H1 (cell line): Measurements from ENCODE around the gene TIGD6. TPM values are rescaled to one million over a fixed set of nuclear protein-coding genes. Genes with fewer than 3 reads are reported as not detected.
A peak's percentile ranks its signal among the peaks of the same experiment; 100 is the strongest.

Experiments
- CTCF ChIA-PET: fragments of 300-600 bp; sonication (Branson Sonifier 250); formaldehyde crosslinking; loops from one replicate; lab custom pipeline; 2021; ENCODE audit not compliant: partially characterized antibody; lab: Charles Lee
- POLR2A ChIA-PET: fragments of 300-600 bp; sonication (Branson Sonifier 250); formaldehyde crosslinking; loops from one replicate; lab custom pipeline; 2021; ENCODE audit warnings: inconsistent platforms; ENCODE audit not compliant: partially characterized antibody; lab: Charles Lee
- DNase-seq, 2 experiments: peaks; one replicate each; pipeline versions ENCODE4 v3.0.0 to v3.0.0-alpha.2; 2010 to 2022; ENCODE audit warnings: low spot score in 2 of 2, low read depth in 1 of 2, mixed read lengths in 1 of 2
- FAIRE-seq: peaks from 2 replicates; lab custom pipeline; 2011; peaks lifted over from hg19 to GRCh38; lab: Jason Lieb, UNC
- H2AFZ ChIP-seq: 2 replicates; pipeline ENCODE4 v1.8.1; 2012; ENCODE audit warnings: low read length, inconsistent platforms
- H2AK5ac ChIP-seq: 2 replicates; pipeline ENCODE4 v1.6.1; 2013; ENCODE audit warnings: low read depth, low read length
- H2BK120ac ChIP-seq: replicated peaks from 2 replicates; pipeline ENCODE3; 2013; ENCODE audit warnings: low read depth, low read length, inconsistent platforms
- H2BK12ac ChIP-seq: 2 replicates; pipeline ENCODE4 v1.6.1; 2013; ENCODE audit warnings: low read depth, low read length
- H2BK15ac ChIP-seq: 2 replicates; pipeline ENCODE4 v1.6.1; 2013; ENCODE audit warnings: low read length
- H2BK20ac ChIP-seq: 2 replicates; pipeline ENCODE4 v1.6.1; 2013; ENCODE audit warnings: low read length
- H2BK5ac ChIP-seq: 2 replicates; pipeline ENCODE4 v1.6.1; 2013; ENCODE audit warnings: low read depth, low read length
- H3K14ac ChIP-seq: 2 replicates; pipeline ENCODE4 v1.6.1; 2013; ENCODE audit warnings: inconsistent platforms; ENCODE audit not compliant: insufficient read length
- H3K18ac ChIP-seq: 2 replicates; pipeline ENCODE4 v1.6.1; 2013; ENCODE audit warnings: low read length; ENCODE audit errors: extremely low read depth
- H3K23ac ChIP-seq: 2 replicates; pipeline ENCODE4 v1.6.1; 2013; ENCODE audit warnings: inconsistent platforms; ENCODE audit not compliant: insufficient read length
- H3K23me2 ChIP-seq: 2 replicates; pipeline ENCODE4 v1.6.1; 2013; ENCODE audit warnings: low read depth, low read length
- H3K27ac ChIP-seq: 2 replicates; pipeline ENCODE4 v1.6.1; 2011; ENCODE audit warnings: low read depth, low read length, inconsistent platforms
- H3K27me3 ChIP-seq, 4 experiments: replicated peaks in 1 of 4; 1 replicate in 1 of 4; 2 replicates in 3 of 4; pipeline versions ENCODE4 v1.6.1 to v1.8.1; 2011 to 2013; ENCODE audit warnings: low read length in 3 of 4, mild to moderate bottlenecking in 3 of 4, inconsistent platforms in 2 of 4, mixed read lengths in 2 of 4, moderate library complexity in 1 of 4; ENCODE audit not compliant: control insufficient read depth in 3 of 4, insufficient read depth in 3 of 4; ENCODE audit errors: extremely low read depth in 1 of 4
- H3K36me3 ChIP-seq, 4 experiments: 2 replicates each; pipeline versions ENCODE4 v1.6.1 to v1.8.1; 2011 to 2013; ENCODE audit warnings: mild to moderate bottlenecking in 4 of 4, low read length in 3 of 4, moderate library complexity in 2 of 4, control low read depth in 1 of 4, inconsistent platforms in 1 of 4; ENCODE audit not compliant: insufficient read depth in 4 of 4, control insufficient read depth in 2 of 4
- H3K4ac ChIP-seq: replicated peaks from 2 replicates; pipeline ENCODE3; 2013; ENCODE audit warnings: low read length, low read depth, mixed read lengths, inconsistent platforms; ENCODE audit not compliant: insufficient read length
- H3K4me1 ChIP-seq, 4 experiments: replicated peaks in 1 of 4; 1 replicate in 1 of 4; 2 replicates in 3 of 4; pipeline versions ENCODE4 v1.6.1 to v1.8.1; 2011 to 2013; ENCODE audit warnings: low read length in 3 of 4, inconsistent platforms in 2 of 4, mixed read lengths in 1 of 4; ENCODE audit not compliant: insufficient read depth in 4 of 4, control insufficient read depth in 3 of 4
- H3K4me2 ChIP-seq, 2 experiments: 2 replicates each; pipeline versions ENCODE4 v1.6.1 to v1.8.1; 2011 to 2013; ENCODE audit warnings: low read depth in 2 of 2, low read length in 2 of 2, control low read depth in 1 of 2, inconsistent platforms in 1 of 2, mild to moderate bottlenecking in 1 of 2; ENCODE audit not compliant: insufficient read depth in 1 of 2
- H3K4me3 ChIP-seq, 4 experiments: fragments of 200-600, 300-600 bp in 1 of 4; sonication (generic), shearing (Covaris generic), sonication (Bioruptor Twin) in 1 of 4; 2 replicates each; pipeline versions ENCODE4 v1.5.1 to v1.8.1; 2011 to 2016; ENCODE audit warnings: low read length in 4 of 4, low read depth in 3 of 4, control low read depth in 2 of 4, inconsistent platforms in 2 of 4, mild to moderate bottlenecking in 2 of 4, mixed read lengths in 1 of 4, moderate library complexity in 1 of 4; ENCODE audit not compliant: insufficient read depth in 2 of 4; ENCODE audit errors: extremely low read depth in 1 of 4
- H3K56ac ChIP-seq: replicated peaks from 2 replicates; pipeline ENCODE3; 2013; ENCODE audit warnings: low read depth, mild to moderate bottlenecking, mixed read lengths, low read length, inconsistent platforms; ENCODE audit not compliant: insufficient read length
- H3K79me1 ChIP-seq: 2 replicates; pipeline ENCODE4 v1.6.1; 2013; ENCODE audit warnings: low read depth, low read length, control low read depth
- H3K79me2 ChIP-seq, 2 experiments: 2 replicates each; pipeline versions ENCODE4 v1.6.1 to v1.8.1; 2012 to 2013; ENCODE audit warnings: low read length in 2 of 2, mild to moderate bottlenecking in 2 of 2, inconsistent platforms in 1 of 2; ENCODE audit not compliant: insufficient read depth in 2 of 2, control insufficient read depth in 1 of 2
- H3K9ac ChIP-seq, 4 experiments: replicated peaks in 1 of 4; 1 replicate in 1 of 4; 2 replicates in 3 of 4; pipeline versions ENCODE4 v1.6.1 to v1.8.1; 2011 to 2013; ENCODE audit warnings: low read depth in 3 of 4, low read length in 3 of 4, control low read depth in 2 of 4, mild to moderate bottlenecking in 2 of 4, moderate library complexity in 2 of 4, inconsistent platforms in 1 of 4; ENCODE audit errors: extremely low read depth in 1 of 4
- H3K9me3 ChIP-seq, 2 experiments: 2 replicates each; pipeline versions ENCODE4 v1.6.1 to v1.8.1; 2012 to 2013; ENCODE audit warnings: mild to moderate bottlenecking in 2 of 2, moderate library complexity in 2 of 2, control low read depth in 1 of 2, inconsistent platforms in 1 of 2, low read depth in 1 of 2, low read length in 1 of 2, mixed read lengths in 1 of 2; ENCODE audit not compliant: insufficient read depth in 2 of 2
- H4K20me1 ChIP-seq, 2 experiments: replicated peaks in 1 of 2; 2 replicates each; pipeline versions ENCODE3 to v1.8.1; 2011 to 2013; ENCODE audit warnings: inconsistent platforms in 2 of 2, low read length in 2 of 2, mild to moderate bottlenecking in 1 of 2; ENCODE audit not compliant: insufficient read depth in 2 of 2, control insufficient read depth in 1 of 2
- H4K5ac ChIP-seq: 2 replicates; pipeline ENCODE4 v1.6.1; 2013; ENCODE audit warnings: low read length, low read depth, mixed read lengths, inconsistent platforms; ENCODE audit not compliant: insufficient read length
- H4K8ac ChIP-seq: 2 replicates; pipeline ENCODE4 v1.8.0; 2013; ENCODE audit warnings: mild to moderate bottlenecking, moderate library complexity, low read length, inconsistent platforms; ENCODE audit not compliant: insufficient read depth; ENCODE audit errors: extremely low read depth
- H4K91ac ChIP-seq: replicated peaks from 2 replicates; pipeline ENCODE3; 2013; ENCODE audit warnings: low read length, mixed read lengths, inconsistent platforms; ENCODE audit not compliant: insufficient read length
- EP300 ChIP-seq, 2 experiments: IDR thresholded peaks; 1 replicate in 1 of 2; 2 replicates in 1 of 2; pipeline ENCODE4 v1.6.1; 2011 to 2012; ENCODE audit warnings: low read depth in 2 of 2, low read length in 2 of 2, mild to moderate bottlenecking in 2 of 2, borderline replicate concordance in 1 of 2, inconsistent platforms in 1 of 2, moderate library complexity in 1 of 2
- EZH2 ChIP-seq: fragments of 200-600 bp; sonication (generic); IDR thresholded peaks from 2 replicates; pipeline ENCODE4 v1.7.1; 2012; ENCODE audit warnings: low read depth, mild to moderate bottlenecking, moderate library complexity, low read length, inconsistent platforms; ENCODE audit not compliant: severe bottlenecking
- FOSL1 ChIP-seq: IDR thresholded peaks from 2 replicates; pipeline ENCODE4 v1.6.1; 2011; ENCODE audit warnings: mild to moderate bottlenecking, low read depth, low read length, moderate library complexity; ENCODE audit not compliant: insufficient read depth
- GTF2F1 ChIP-seq: IDR thresholded peaks from 2 replicates; pipeline ENCODE4 v1.6.1; 2012; ENCODE audit warnings: low read depth, low read length, improper control_type of control experiment, borderline replicate concordance
- JUN ChIP-seq: IDR thresholded peaks from 2 replicates; pipeline ENCODE4 v1.6.1; 2011; ENCODE audit warnings: low read depth, mild to moderate bottlenecking, improper control_type of control experiment, low read length
- NANOG ChIP-seq: IDR thresholded peaks from 2 replicates; pipeline ENCODE4 v1.6.1; 2011; ENCODE audit warnings: low read length, low read depth, mild to moderate bottlenecking, inconsistent platforms; ENCODE audit not compliant: insufficient read depth, poor library complexity, severe bottlenecking
- POLR2A ChIP-seq, 2 experiments: IDR thresholded peaks; 1 replicate in 1 of 2; 2 replicates in 1 of 2; pipeline ENCODE4 v1.6.1; 2011; ENCODE audit warnings: low read depth in 2 of 2, low read length in 2 of 2, mild to moderate bottlenecking in 2 of 2; ENCODE audit errors: control extremely low read depth in 1 of 2
- RBBP5 ChIP-seq: IDR thresholded peaks from 2 replicates; pipeline ENCODE4 v1.7.1; 2012; ENCODE audit warnings: low read depth, mild to moderate bottlenecking, inconsistent platforms, low read length, moderate library complexity, borderline replicate concordance
- SAP30 ChIP-seq: fragments of 300-600 bp; sonication (generic); IDR thresholded peaks from 2 replicates; pipeline ENCODE4 v1.7.1; 2012; ENCODE audit warnings: low read length, moderate library complexity, mild to moderate bottlenecking, inconsistent platforms; ENCODE audit not compliant: insufficient read depth, insufficient replicate concordance
- SIX5 ChIP-seq: IDR thresholded peaks from 2 replicates; pipeline ENCODE4 v1.6.1; 2011; ENCODE audit warnings: mild to moderate bottlenecking, low read depth, low read length
- SP4 ChIP-seq: IDR thresholded peaks from 2 replicates; pipeline ENCODE4 v1.6.1; 2012; ENCODE audit warnings: low read length, inconsistent platforms
- TEAD4 ChIP-seq: IDR thresholded peaks from 2 replicates; pipeline ENCODE4 v1.6.1; 2012; ENCODE audit warnings: low read depth, low read length, inconsistent platforms, mixed read lengths
- ZNF274 ChIP-seq: IDR thresholded peaks from 2 replicates; pipeline ENCODE4 v1.7.0; 2012; ENCODE audit warnings: low read length, borderline replicate concordance; ENCODE audit errors: extremely low read depth
- WGBS, 2 experiments: shearing (Covaris generic) in 1 of 2; methylation state at CpG; one replicate each; pipeline versions ENCODE4 v1.1.6 to v1.1.7; 2013 to 2015; ENCODE audit warnings: low lambda C conversion rate in 2 of 2, mixed read lengths in 2 of 2, inconsistent platforms in 1 of 2, low coverage in 1 of 2, missing lambda C conversion rate in 1 of 2; ENCODE audit not compliant: insufficient replicate concordance in 2 of 2, insufficient coverage in 1 of 2, insufficient read length in 1 of 2; ENCODE audit errors: extremely low coverage in 1 of 2, missing lambda C conversion rate in 1 of 2; 5-methylcytosine and 5-hydroxymethylcytosine counted together
- polyA plus RNA-seq, 7 experiments: library from polyadenylated mRNA; depleted of rRNA in 3 of 7; stranded (reverse) in 5 of 7; unstranded in 2 of 7; fragments of >200 nt in 5 of 7; fragments of 200-250 nt in 2 of 7; gene quantifications; 1 replicate in 5 of 7; 2 replicates in 1 of 7; 4 replicates in 1 of 7; pipeline versions ENCODE4 v1.2.1 to v1.2.3, GENCODE V29; 2011 to 2013; ENCODE audit warnings: missing spikeins in 2 of 7, mixed read lengths in 2 of 7
- total RNA-seq: library from RNA; stranded (reverse); fragmentation: NEBNext Ultra II Directional; extraction: Animal tissue kit (Norgen Biotek cat#: 25700); gene quantifications from 2 replicates; pipeline ENCODE4 v1.2.1, GENCODE V29; 2021

Gene TIGD6
- total and polyA plus RNA-seq, 2 of the 8 experiments (the other 6 are each of a cell fraction or from before 2014, with no cell fraction given), result 1.3 to 2.4 TPM

- H3K27ac ChIP-seq, result no peak overlapping the region
- H3K4me1 ChIP-seq, result peaks cover 0 to 8% (median 5%) of the 10 kb centered on the region in 4 experiments; a peak in 4 of 7 replicates
- 0 out of 2 replicates have a peak overlapping the region, but pooled peaks have one; percentile 5 for H2AFZ ChIP-seq
- ChIA-PET CTCF (interaction anchor here (0.7 to 8.5 kb wide), 26 partner anchors 9 to 322 kb away, joined by 3 to 112 read pairs (median 6); partner anchors contain the start of gene PDE6A), POLR2A (interaction anchor here (0.7 to 1.3 kb wide), 3 partner anchors 10 to 31 kb away, joined by 3 to 4 read pairs (median 3); no protein-coding TSS in a partner anchor)
- H2BK12ac ChIP-seq, result no peak overlapping the region
- H3K14ac ChIP-seq, result no peak overlapping the region
- peak overlapping the region; percentile 59; the same call in 1 of the 2 replicates for H4K8ac ChIP-seq
- peak overlapping the region; percentile 47 for H4K91ac ChIP-seq
- no peak overlapping the region for H2AK5ac ChIP-seq
- no peak overlapping the region for H2BK120ac ChIP-seq
- H3K4me2 ChIP-seq, result peak overlapping the region; percentile 71 to 95
- H3K79me1 ChIP-seq, result no peaks in the 10 kb centered on the region
- no peak overlapping the region for H3K23ac ChIP-seq
- H3K79me2 ChIP-seq, result no peaks in the 10 kb centered on the region
- H3K56ac ChIP-seq, result peak overlapping the region; percentile 88
- FAIRE-seq, result no peak
- H3K4ac ChIP-seq, result no peak overlapping the region
- H3K9ac ChIP-seq, result peak overlapping the region in 3 of 4 experiments; percentile 25 to 58 (median 38); a peak in 4 of 7 replicates
- H3K27me3 ChIP-seq, result peaks cover 0 to 5% (median 1%) of the 10 kb centered on the region in 4 experiments; a peak in 3 of 7 replicates
- peaks cover 9% of the 10 kb centered on the region for H3K23me2 ChIP-seq
- H4K5ac ChIP-seq, result no peak overlapping the region
- no peak overlapping the region for H2BK20ac ChIP-seq
- peak overlapping the region; percentile 29; the same call in 1 of the 2 replicates for H2BK15ac ChIP-seq
- no peaks in the 10 kb centered on the region for H3K9me3 ChIP-seq
- H2BK5ac ChIP-seq, result peak overlapping the region; percentile 66; the same call in 1 of the 2 replicates
- no peak for DNase-seq
- no peak overlapping the region for H3K18ac ChIP-seq
- peaks cover 0 to 2% of the 10 kb centered on the region in 2 experiments for H4K20me1 ChIP-seq
- H3K4me3 ChIP-seq, result peak overlapping the region; percentile 72 to 87 (median 80)
- WGBS, 2 experiments, result 21% methylated on average over 13 of the region's 23 CpGs; no CpG with 5 or more reads in 1 of the 2 experiments
- no peaks in the 10 kb centered on the region for H3K36me3 ChIP-seq
- TF ChIP-seq NANOG (no peak), FOSL1 (no peak), EP300 (IDR thresholded peaks at IDR 0.05; ENCODE audit: borderline replicate concordance in 1 of 2, low read depth in 2 of 2, low read length in 2 of 2) (no peak), POLR2A (IDR thresholded peaks at IDR 0.05; ENCODE audit: control extremely low read depth in 1 of 2, low read depth in 2 of 2, low read length in 2 of 2) (no peak), ZNF274 (no peak), SAP30 (no peak), SP4 (no peak), GTF2F1 (no peak), SIX5 (no peak), RBBP5 (no peak), JUN (no peak), TEAD4 (no peak), EZH2 (no peak)
Observed at GRCh38 chr5:149961186-149961685, 39.2 kb downstream of the TIGD6 start.
